MCF 10A (cell line): ENCODE data around the gene ENO1. TPM values are rescaled to one million over a fixed set of nuclear protein-coding genes. Genes with fewer than 3 reads are reported as not detected.
A peak's percentile ranks its signal among the peaks of the same experiment; 100 is the strongest.

Experiments
- BruUV-seq: library from RNA; stranded (reverse); fragments of 400-500 nt; replicated peaks from 2 replicates; lab custom pipeline; 2021; lab: Mats Ljungman, UMichigan
- CTCF ChIA-PET: fragments of 300-600 bp; sonication (Branson Sonifier 250); formaldehyde crosslinking; extraction: SDS; loops from one replicate; lab custom pipeline; 2021; ENCODE audit warnings: antibody characterized with exemption, inconsistent platforms; lab: Yijun Ruan, JAX
- POLR2A ChIA-PET: fragments of 300-600, 350-650 bp; sonication (Branson Sonifier 250); formaldehyde crosslinking; extraction: SDS; loops from one replicate; lab custom pipeline; 2020; ENCODE audit warnings: antibody characterized with exemption, inconsistent platforms; lab: Yijun Ruan, JAX
- DNase-seq: peaks from one replicate; pipeline ENCODE4 v3.0.0-alpha.2; 2018; ENCODE audit not compliant: unreplicated experiment
- H3K27ac Mint-ChIP-seq: one replicate; pipeline ENCODE4 v1.8.0; 2022; ENCODE audit warnings: mild to moderate bottlenecking, low read depth, mixed read lengths; ENCODE audit not compliant: unreplicated experiment
- H3K27me3 Mint-ChIP-seq: one replicate; pipeline ENCODE4 v1.8.0; 2022; ENCODE audit warnings: mixed read lengths; ENCODE audit not compliant: insufficient read depth, unreplicated experiment
- H3K36me3 Mint-ChIP-seq: one replicate; pipeline ENCODE4 v1.8.0; 2022; ENCODE audit warnings: mild to moderate bottlenecking, moderate library complexity, mixed read lengths; ENCODE audit not compliant: insufficient read depth, unreplicated experiment
- H3K4me1 Mint-ChIP-seq: one replicate; pipeline ENCODE4 v1.8.0; 2022; ENCODE audit warnings: mixed read lengths; ENCODE audit not compliant: insufficient read depth, unreplicated experiment
- H3K4me3 Mint-ChIP-seq: one replicate; pipeline ENCODE4 v1.8.0; 2022; ENCODE audit warnings: mild to moderate bottlenecking, moderate library complexity, mixed read lengths; ENCODE audit not compliant: unreplicated experiment
- H3K9me3 Mint-ChIP-seq: one replicate; pipeline ENCODE4 v1.8.0; 2022; ENCODE audit warnings: mixed read lengths; ENCODE audit not compliant: unreplicated experiment
- intact Hi-C: fragments of 100-400 bp; cut with micrococcal nuclease; formaldehyde crosslinking; loops from 2 replicates; pipeline ENCODE4 v1.14.1; 2022
- total RNA-seq: library from RNA; stranded (reverse); gene quantifications from 2 replicates; pipeline ENCODE4 v1.2.3, GENCODE V29; 2022
- TF ChIP-seq, protein P1 (sequence below): fragments of 200-600 bp; IDR thresholded peaks from one replicate; pipeline ENCODE4 v1.8.0; 2022; ENCODE audit warnings: antibody characterized with exemption, mild to moderate bottlenecking; ENCODE audit not compliant: unreplicated experiment

The ENO1 gene
- total RNA-seq, 1 experiment from 2014 or later: 2,811 TPM

GRCh38 chr1:8873506-8874229 is 4.8 kb downstream of the ENO1 start:
- CTCF ChIA-PET: interaction anchor here (1.4 to 1.8 kb wide), 2 partner anchors 24 to 38 kb away, joined by 3 to 8 read pairs; no protein-coding TSS in a partner anchor
- Mint-ChIP-seq H3K27me3 (no peaks in the 10 kb centered on the region), H3K27ac (peak overlapping the region; percentile 31), H3K36me3 (peaks cover 100% of the 10 kb centered on the region), H3K9me3 (no peaks in the 10 kb centered on the region), H3K4me1 (peaks cover 47% of the 10 kb centered on the region), H3K4me3 (peak overlapping the region; percentile 84)
- POLR2A ChIA-PET: interaction anchor here (0.5 to 2.5 kb wide), 26 partner anchors 8 to 655 kb away, joined by 3 to 22 read pairs (median 4); partner anchors contain the start of gene RERE
- peak; percentile 99 for DNase-seq
- no TSS peak for BruUV-seq
- intact Hi-C loops: loop anchor here (2.0 to 5.0 kb wide), 3 partner anchors 17 to 114 kb away; no protein-coding TSS in a partner anchor
- TF ChIP-seq, protein P1, sequence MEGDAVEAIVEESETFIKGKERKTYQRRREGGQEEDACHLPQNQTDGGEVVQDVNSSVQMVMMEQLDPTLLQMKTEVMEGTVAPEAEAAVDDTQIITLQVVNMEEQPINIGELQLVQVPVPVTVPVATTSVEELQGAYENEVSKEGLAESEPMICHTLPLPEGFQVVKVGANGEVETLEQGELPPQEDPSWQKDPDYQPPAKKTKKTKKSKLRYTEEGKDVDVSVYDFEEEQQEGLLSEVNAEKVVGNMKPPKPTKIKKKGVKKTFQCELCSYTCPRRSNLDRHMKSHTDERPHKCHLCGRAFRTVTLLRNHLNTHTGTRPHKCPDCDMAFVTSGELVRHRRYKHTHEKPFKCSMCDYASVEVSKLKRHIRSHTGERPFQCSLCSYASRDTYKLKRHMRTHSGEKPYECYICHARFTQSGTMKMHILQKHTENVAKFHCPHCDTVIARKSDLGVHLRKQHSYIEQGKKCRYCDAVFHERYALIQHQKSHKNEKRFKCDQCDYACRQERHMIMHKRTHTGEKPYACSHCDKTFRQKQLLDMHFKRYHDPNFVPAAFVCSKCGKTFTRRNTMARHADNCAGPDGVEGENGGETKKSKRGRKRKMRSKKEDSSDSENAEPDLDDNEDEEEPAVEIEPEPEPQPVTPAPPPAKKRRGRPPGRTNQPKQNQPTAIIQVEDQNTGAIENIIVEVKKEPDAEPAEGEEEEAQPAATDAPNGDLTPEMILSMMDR: no peak

GRCh38 chr1:8873001-8873400 is 5.5 kb downstream of the ENO1 start:
- Mint-ChIP-seq H3K27me3 (no peaks in the 10 kb centered on the region), H3K4me3 (peak overlapping the region; percentile 84), H3K4me1 (peaks cover 47% of the 10 kb centered on the region), H3K9me3 (no peaks in the 10 kb centered on the region), H3K27ac (peak overlapping the region; percentile 31), H3K36me3 (peaks cover 100% of the 10 kb centered on the region)
- ChIA-PET POLR2A (interaction anchor here (0.5 to 2.5 kb wide), 23 partner anchors 8 to 348 kb away, joined by 3 to 22 read pairs (median 4); partner anchors contain the start of gene RERE), CTCF (interaction anchor here (1.0 to 1.8 kb wide), 2 partner anchors 10 to 24 kb away, joined by 3 to 8 read pairs; no protein-coding TSS in a partner anchor)
- TF ChIP-seq, protein P1: no peak
- intact Hi-C loops: loop anchor here (5.0 kb wide), 2 partner anchors 39 to 114 kb away; no protein-coding TSS in a partner anchor
- BruUV-seq: no TSS peak
- DNase-seq: no peak

GRCh38 chr1:8871965-8872399 is 6.5 kb downstream of the ENO1 start:
- TF ChIP-seq, protein P1: no peak
- no peaks in the 10 kb centered on the region for H3K27me3 Mint-ChIP-seq
- peak overlapping the region; percentile 84 for H3K4me3 Mint-ChIP-seq
- no peak overlapping the region for H3K27ac Mint-ChIP-seq
- POLR2A ChIA-PET: interaction anchor here (0.7 to 1.9 kb wide), 10 partner anchors 8 to 243 kb away, joined by 3 to 12 read pairs (median 4); no protein-coding TSS in a partner anchor
- CTCF ChIA-PET: interaction anchor here (0.6 to 1.5 kb wide), 6 partner anchors 9 to 212 kb away, joined by 3 to 7 read pairs (median 4); no protein-coding TSS in a partner anchor
- intact Hi-C loops: loop anchor here (5.0 kb wide), 2 partner anchors 40 to 115 kb away; no protein-coding TSS in a partner anchor
- DNase-seq: no peak
- no TSS peak for BruUV-seq
- H3K36me3 Mint-ChIP-seq: peaks cover 100% of the 10 kb centered on the region
- H3K4me1 Mint-ChIP-seq: peaks cover 47% of the 10 kb centered on the region
- H3K9me3 Mint-ChIP-seq: no peaks in the 10 kb centered on the region

DNA sequence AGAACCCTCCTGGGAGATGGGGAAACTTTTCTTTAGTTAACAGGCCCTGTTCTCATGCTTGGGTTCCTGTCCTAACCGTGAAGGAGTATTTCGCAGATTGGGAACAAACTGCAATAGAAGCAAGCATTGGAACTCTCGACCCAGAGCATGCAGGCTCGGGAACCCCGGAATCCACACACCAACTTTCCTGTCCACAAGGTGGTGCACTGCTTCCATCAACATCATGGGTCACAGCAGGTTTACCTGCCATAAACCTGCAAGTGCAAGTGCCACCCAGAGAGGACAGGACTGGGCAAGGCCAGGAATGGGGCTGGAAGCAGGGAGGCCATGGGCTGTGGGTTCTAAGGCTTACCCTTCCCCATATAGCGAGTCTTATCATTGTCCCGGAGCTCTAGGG is 6.9 kb downstream of the ENO1 start:
- no peaks in the 10 kb centered on the region for H3K27me3 Mint-ChIP-seq
- CTCF ChIA-PET: interaction anchor here (0.7 to 1.5 kb wide), 7 partner anchors 9 to 133 kb away, joined by 3 to 7 read pairs (median 3); no protein-coding TSS in a partner anchor
- BruUV-seq: no TSS peak
- no peak overlapping the region for H3K27ac Mint-ChIP-seq
- TF ChIP-seq, protein P1: peak; percentile 40
- intact Hi-C loops: loop anchor here (5.0 kb wide), 2 partner anchors 41 to 116 kb away; no protein-coding TSS in a partner anchor
- peak; percentile 75 for DNase-seq
- H3K36me3 Mint-ChIP-seq: peaks cover 100% of the 10 kb centered on the region
- POLR2A ChIA-PET: interaction anchor here (0.7 to 4.1 kb wide), 10 partner anchors 8 to 243 kb away, joined by 3 to 28 read pairs (median 4); no protein-coding TSS in a partner anchor
- H3K4me3 Mint-ChIP-seq: peak overlapping the region; percentile 84
- H3K9me3 Mint-ChIP-seq: no peaks in the 10 kb centered on the region
- H3K4me1 Mint-ChIP-seq: peaks cover 47% of the 10 kb centered on the region
